Measurements from ENCODE around the gene RFPL3.

DNA sequence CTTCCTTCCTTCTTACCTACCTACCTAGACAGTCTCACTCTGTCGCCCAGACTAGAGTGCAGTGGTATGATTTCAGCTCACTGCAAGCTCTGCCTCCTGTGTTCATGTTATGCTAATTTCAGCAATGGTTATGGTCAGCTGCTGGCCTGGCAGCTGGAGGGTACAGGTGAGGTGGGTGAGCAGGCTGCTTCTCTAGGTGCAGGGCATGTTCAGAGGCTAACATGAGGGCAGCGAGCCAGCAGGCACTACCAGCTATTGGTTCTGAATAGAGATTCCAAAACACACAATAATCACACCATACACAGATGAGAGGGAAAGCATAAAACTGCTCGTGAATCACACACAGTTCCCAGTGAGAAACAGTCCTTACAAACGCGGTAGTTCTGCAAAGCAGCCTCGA is 48.7 kb upstream of the RFPL3 start:
- TF ChIP-seq, protein P1, sequence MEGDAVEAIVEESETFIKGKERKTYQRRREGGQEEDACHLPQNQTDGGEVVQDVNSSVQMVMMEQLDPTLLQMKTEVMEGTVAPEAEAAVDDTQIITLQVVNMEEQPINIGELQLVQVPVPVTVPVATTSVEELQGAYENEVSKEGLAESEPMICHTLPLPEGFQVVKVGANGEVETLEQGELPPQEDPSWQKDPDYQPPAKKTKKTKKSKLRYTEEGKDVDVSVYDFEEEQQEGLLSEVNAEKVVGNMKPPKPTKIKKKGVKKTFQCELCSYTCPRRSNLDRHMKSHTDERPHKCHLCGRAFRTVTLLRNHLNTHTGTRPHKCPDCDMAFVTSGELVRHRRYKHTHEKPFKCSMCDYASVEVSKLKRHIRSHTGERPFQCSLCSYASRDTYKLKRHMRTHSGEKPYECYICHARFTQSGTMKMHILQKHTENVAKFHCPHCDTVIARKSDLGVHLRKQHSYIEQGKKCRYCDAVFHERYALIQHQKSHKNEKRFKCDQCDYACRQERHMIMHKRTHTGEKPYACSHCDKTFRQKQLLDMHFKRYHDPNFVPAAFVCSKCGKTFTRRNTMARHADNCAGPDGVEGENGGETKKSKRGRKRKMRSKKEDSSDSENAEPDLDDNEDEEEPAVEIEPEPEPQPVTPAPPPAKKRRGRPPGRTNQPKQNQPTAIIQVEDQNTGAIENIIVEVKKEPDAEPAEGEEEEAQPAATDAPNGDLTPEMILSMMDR (IDR thresholded peaks at IDR 0.05), result no peak
- TF ChIP-seq POLR2AphosphoS5 (IDR thresholded peaks at IDR 0.05; ENCODE audit: low read depth, low read length) (no peak), TCF7L2 (IDR thresholded peaks at IDR 0.05; ENCODE audit: low read depth, low read length) (no peak)
- TF ChIP-seq, protein P2, sequence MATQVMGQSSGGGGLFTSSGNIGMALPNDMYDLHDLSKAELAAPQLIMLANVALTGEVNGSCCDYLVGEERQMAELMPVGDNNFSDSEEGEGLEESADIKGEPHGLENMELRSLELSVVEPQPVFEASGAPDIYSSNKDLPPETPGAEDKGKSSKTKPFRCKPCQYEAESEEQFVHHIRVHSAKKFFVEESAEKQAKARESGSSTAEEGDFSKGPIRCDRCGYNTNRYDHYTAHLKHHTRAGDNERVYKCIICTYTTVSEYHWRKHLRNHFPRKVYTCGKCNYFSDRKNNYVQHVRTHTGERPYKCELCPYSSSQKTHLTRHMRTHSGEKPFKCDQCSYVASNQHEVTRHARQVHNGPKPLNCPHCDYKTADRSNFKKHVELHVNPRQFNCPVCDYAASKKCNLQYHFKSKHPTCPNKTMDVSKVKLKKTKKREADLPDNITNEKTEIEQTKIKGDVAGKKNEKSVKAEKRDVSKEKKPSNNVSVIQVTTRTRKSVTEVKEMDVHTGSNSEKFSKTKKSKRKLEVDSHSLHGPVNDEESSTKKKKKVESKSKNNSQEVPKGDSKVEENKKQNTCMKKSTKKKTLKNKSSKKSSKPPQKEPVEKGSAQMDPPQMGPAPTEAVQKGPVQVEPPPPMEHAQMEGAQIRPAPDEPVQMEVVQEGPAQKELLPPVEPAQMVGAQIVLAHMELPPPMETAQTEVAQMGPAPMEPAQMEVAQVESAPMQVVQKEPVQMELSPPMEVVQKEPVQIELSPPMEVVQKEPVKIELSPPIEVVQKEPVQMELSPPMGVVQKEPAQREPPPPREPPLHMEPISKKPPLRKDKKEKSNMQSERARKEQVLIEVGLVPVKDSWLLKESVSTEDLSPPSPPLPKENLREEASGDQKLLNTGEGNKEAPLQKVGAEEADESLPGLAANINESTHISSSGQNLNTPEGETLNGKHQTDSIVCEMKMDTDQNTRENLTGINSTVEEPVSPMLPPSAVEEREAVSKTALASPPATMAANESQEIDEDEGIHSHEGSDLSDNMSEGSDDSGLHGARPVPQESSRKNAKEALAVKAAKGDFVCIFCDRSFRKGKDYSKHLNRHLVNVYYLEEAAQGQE (IDR thresholded peaks at IDR 0.05; ENCODE audit: insufficient read depth in 1 of 2, low read depth in 2 of 2, low read length in 1 of 2), result no peak
